Fibroblast of skin of left quadriceps (primary cell): ENCODE measurements around the gene FFAR4.
"Not testable (repeated sequence)": the region's sequence is repeated elsewhere in the genome, so short reads cannot be mapped to it uniquely, and the experiment has no call there.

ENCODE experiments used
- DNase-seq, 2 experiments: peaks; one replicate each; pipeline ENCODE4 v3.0.0-alpha.2; 2013; ENCODE audit warnings: low read depth in 2 of 2

Gene FFAR4

DNA sequence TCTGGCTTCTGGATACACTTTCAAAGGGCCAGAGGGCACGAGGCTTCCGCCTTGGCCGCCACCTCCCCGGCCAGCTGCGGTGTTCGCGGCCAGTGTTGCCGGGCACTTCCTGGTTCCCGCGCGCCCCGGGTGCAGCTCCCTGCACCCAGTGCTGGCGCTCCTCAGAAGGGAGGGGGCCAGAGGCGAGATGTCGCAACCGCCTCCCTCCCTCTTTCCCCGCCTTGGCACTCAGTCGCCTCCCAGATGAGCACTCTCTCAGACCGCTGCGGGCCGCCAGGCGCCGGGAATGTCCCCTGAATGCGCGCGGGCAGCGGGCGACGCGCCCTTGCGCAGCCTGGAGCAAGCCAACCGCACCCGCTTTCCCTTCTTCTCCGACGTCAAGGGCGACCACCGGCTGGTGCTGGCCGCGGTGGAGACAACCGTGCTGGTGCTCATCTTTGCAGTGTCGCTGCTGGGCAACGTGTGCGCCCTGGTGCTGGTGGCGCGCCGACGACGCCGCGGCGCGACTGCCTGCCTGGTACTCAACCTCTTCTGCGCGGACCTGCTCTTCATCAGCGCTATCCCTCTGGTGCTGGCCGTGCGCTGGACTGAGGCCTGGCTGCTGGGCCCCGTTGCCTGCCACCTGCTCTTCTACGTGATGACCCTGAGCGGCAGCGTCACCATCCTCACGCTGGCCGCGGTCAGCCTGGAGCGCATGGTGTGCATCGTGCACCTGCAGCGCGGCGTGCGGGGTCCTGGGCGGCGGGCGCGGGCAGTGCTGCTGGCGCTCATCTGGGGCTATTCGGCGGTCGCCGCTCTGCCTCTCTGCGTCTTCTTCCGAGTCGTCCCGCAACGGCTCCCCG lies at the start of gene FFAR4:
TSS of gene FFAR4 (plus strand) at position 231 of the 842 bp plus-strand sequence. CDS start at position 287, 56 bp downstream.
- no peak for DNase-seq

DNA sequence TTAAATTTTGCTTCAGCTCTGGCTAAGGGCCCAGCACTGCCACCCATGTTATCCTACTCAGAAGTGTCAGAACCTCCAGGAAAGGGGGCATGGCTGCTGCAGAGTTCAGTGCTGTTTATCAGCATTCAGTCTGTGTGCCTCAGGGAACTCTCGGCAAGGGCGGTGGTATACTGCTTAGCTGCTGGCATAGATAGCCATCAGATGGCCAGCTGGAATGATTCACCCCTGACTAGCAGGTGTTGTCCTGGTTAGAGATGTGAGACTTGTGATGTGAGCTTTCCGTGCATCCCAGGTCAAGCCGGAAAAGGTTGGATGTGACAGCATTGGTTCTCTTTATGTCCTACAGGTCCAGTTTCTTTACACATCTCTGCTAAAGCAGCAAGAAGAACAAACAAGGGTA lies 47.9 kb upstream of the FFAR4 start:
- no peak for DNase-seq

DNA sequence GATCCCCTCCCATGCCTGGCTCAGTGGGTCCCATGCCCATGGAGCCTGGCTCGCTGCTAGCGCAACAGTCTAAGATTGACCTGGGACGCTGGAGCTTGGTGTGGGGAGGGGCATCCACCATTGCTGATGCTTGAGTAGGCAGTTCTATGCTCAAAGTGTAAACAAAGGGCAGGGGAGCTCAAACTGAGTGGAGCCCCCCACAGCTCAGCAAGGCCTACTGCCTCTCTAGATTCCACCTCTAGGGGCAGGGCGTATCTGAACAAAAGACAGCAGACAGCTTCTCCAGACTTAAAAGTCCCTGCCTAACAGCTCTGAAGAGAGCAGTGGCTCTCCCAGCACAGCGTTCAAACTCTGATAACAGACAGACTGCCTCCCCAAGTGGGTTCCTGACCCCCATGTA lies 31.2 kb upstream of the FFAR4 start:
- DNase-seq, result no peak

DNA sequence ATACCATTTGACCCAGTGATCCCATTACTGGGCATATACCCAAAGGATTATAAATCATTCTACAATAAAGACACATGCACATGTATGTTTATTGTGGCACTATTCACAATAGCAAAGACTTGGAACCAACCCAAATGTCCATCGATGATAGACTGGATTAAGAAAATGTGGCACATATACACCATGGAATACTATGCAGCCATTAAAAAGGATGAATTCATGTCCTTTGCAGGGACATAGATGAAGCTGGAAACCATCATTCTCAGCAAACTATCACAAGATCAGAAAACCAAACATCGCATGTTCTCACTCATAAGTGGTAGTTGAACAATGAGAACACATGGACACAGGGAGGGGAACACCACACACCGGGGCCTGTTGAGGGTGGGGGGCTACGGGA lies 25.6 kb upstream of the FFAR4 start:
- DNase-seq, result not testable (repeated sequence)

DNA sequence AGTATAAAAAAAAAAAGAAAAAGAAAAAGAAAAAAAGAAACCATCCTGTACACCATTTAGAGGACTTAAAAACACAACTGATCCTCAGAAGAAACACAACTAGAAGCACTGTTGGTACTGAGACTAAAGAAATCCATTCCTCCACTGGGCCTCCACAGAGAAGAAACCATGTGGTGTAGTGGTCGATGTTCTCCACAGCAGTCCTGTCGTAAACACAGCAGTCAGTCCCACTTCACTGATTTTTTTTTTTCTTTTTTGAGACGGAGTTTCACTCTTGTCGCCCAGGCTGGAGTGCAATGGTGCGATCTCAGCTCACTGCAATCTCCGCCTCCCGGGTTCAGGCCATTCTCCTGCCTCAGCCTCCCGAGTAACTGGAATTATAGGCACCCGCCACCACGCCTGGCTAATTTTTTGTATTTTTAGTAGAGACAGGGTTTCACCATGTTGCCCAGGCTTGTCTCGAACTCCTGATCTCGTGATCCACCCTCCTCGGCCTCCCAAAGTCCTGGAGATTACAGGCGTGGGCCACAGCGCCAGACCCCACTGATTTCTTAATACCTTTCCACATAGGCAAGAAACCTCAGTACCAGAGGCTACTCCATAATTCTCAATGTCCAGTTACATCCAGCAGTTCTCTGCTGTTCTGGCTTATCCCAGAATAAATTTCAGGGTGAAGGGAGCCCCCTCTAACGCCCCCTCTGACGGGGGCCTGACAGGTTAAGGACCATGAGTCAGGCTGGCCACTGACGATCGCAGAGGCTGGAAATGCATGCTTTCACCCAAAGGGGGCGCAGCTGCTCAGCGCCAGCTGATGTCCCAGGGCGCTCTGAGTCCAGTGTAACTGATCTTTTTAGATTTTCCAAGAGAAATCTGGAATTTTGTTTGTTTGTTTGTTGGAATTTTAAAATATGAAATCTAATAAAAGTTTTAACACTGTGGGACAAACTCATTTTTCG lies 24.8 kb upstream of the FFAR4 start:
- no peak for DNase-seq

DNA sequence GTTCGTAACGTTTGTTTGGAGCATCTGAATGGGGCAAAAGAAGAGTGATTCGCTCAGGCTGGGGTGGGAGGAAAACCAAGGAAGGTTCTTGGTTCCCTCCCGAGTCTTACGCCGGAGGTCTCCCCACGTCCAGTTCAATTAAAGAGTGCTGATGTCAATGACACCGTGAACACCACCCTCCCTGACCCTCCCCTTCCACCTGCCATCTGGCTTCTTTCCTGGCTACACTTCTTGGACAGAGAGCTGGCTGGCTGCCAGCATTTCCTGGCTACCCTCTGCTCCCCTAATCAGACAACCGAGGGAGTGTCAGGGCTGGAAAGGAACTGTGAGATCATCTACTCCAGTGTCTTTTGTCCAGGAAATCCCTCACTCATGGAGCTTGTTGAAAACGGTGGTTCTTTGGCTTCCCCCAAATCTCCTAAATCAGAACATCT lies 24.1 kb upstream of the FFAR4 start:
- no peak for DNase-seq

DNA sequence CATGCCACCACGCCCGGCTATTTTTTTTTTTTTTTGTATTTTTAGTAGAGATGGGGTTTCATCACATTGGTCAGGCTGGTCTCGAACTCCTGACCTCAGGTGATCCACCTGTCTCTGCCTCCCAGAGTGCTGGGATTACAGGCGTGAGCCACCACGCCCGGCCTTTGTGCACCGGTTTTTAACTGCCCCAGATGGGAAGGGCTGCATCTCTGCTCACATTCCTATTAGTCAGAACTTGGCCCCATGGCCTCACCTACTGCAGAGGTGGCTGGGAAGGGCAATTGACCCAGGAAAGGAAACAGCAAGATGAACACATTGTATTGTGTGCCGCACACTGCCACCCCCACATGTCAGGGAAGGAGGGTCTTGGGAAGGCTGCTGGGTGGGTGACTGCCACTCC lies 19.5 kb upstream of the FFAR4 start:
- DNase-seq, result not testable (repeated sequence)

DNA sequence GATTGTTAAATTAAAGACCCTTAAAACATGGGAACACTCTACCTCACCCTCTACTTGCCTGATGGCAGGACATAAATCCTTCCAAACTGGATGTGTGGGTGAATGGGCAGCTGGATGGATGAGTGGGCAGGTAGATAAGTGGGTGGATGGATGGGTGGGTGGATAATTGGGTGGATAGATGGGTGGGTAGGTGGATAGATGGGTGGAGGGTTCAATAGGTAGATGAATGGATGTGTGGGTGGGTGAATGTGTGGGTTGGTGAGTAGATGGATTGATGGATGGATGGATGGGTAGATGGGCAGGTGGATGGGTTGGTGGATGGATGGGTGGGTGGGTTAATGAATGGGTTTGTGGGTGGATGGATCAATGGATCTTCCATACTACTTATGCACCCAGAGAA lies 18.9 kb upstream of the FFAR4 start:
- no peak for DNase-seq

GRCh38 chr10:93548376-93549071 lies 17.9 kb upstream of the FFAR4 start:
- DNase-seq, result no peak

GRCh38 chr10:93550606-93551005 lies 15.9 kb upstream of the FFAR4 start:
- no peak for DNase-seq

- no peak for DNase-seq
These were observed 13.7 kb upstream of the FFAR4 start for GRCh38 chr10:93552780-93553179.

- DNase-seq, result no peak
These were observed 12.8 kb upstream of the FFAR4 start for GRCh38 chr10:93553482-93554315.

DNA sequence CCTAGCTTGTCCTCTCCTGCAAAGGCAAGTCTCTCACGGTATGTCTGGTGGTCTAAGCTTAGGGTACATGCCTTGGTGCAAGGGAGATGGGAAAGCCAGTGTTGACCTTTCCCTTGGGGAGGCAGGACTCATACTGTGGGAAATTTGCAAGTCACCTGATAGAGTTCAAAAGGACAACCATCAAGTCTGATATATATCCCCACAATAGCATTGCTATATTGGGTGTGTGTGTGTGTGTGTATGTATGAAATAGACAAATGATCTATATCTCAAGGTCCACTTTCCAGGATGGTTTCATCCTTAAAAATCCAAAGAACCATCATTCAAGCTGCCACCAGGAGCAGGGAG lies 12.2 kb upstream of the FFAR4 start:
- no peak for DNase-seq

DNA sequence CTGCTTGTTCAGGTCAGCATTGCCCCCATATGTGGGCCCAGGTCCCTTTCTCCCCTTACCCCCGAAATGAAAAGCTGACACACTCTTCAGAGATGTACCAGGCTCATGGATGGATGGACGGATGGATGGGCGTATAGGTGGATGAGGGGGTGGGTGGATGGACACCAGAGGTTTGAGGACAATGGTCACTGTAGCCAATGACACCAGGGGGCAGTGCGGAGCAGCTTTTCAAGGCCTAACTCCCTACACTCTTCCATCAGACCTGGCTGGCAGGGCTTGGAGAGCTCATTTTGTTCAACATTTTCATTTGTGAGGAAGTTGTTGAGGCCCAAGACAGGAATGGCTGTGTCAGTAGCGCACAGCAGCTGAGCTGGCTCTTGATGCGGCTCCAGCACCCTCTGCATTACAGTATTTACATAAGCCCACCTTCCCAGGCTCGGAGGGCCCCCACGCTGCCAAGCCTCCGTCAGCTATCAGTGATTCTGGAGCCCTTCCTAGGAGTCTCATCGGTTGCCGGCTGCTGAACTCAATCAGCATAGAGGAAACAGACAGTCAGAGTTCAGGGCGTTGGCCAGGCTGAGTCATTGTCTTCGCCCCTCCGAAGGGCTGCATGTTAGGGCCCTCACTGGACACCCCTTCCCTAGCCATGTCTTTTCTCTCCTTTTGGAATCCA lies 11.6 kb upstream of the FFAR4 start:
- no peak for DNase-seq

DNA sequence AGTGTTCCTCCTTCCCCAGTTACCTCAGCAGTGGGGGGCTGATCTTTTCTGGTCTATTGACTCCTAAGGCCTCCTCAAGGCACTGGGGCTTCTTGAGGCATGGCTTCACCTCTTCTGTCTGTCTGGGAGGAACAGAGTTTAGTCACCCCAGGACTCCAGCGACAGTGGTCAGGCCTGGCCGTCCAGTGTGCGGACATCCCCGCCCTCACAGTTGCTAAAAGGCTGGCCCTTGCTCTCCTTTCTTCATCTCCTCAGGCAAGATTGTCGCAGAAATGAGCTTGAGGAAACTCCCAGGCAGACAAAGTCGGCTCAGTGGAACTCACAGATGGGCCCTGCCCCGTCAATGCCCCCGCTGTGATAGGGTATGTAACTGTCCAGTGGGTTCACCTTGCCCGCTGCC lies 7.0 kb upstream of the FFAR4 start:
- DNase-seq, result no peak

DNA sequence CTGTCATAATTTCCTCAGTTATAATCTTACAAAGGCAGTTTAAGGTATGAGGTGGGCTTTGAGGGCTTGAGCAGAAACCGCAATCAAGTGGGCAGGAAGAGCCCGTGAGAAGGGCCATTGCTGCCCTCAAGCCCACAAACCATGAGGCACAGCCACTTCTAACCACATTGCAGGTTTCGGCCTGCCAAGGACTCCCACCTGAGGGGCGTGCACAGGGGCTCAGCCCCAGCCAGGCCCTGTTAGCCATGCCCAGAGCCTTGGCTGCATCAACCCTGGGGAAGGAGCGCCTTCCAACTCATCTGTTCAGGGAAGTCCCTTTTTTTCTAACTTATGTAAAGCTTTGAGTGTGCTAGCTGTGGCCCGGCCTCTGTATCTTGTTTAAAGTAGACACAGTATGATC lies 5.9 kb upstream of the FFAR4 start:
- no peak for DNase-seq

DNA sequence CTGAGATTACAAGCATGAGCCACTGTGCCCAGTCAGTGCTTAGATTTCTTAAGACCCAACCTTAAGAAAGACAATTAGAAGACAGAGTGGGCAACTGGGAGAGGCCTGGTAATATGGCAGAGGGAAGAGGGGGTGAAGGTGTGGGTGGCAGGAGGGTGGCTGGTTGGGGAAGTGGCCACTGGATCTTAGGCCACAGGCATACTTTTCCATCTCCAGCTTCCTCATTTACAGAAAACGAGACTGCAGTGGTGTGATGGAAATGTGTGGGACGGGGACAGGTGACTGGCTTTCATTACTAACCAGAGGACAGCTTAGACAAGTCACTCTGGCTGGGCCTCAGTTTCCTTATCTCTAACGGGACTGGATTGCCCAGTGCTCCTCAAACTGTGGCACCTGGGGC lies 1.0 kb upstream of the FFAR4 start:
- DNase-seq, result no peak

DNA sequence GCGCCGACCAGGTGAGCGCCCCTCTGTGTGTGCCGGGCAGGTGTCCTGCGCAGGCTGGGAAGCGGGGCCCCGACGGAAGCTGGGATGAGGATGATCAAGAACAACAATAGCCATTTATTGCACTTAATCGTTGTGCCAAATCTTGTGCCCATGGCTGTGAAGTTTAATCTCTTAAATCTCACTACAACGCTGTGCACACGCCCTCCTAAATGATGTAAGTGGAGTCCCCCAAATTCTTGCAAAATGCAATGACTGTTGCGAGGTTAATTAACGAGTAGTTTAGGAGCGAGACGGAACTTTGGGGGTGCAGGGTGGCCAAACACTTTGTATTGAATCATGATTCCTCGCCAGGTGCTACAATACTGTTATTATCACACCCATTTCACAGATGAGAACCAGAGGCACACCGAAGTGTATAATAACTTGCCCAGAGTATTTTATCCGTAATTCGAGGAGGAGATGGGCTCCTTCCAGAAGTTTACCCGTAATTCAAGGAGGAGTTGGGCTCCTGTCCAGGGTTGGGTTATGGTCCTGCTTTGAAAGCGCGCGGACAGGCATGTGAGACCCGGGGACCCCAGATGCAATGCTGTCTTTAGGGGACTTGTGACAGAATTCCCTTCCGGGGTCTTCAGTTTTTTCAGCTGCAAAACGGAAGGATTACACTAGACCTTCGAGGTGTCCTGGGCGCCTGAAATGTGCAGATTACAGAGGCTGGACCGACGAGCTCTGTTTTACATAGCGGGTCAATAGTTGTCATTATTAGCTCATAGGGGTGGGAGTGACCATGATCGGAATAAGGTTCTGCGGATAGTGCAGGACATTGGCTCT lies 1.0 kb downstream of the FFAR4 start:
- no peak for DNase-seq

- no peak for DNase-seq
These were observed 1.6 kb downstream of the FFAR4 start for GRCh38 chr10:93568105-93568390.

DNA sequence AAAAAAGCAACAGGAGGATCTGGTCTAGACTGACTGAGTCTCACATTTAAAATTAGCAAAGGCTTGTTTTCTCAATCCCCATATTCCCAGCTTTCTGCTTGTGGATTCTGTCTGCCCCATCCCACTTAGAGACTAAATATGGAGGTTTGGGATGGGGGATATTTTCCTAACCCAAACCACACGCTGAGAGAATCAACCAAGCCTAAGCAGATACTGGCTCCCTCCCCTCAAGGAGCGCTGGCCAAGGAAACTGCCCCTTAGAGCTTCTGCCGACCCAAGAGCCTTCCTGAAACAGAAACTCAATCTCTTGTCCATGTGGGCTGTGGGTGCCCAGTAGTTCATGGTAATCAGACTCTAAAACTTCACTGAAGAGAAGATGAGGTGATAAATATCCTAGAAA lies 3.9 kb downstream of the FFAR4 start:
- no peak for DNase-seq
